HFF-Myc (cell line): Measurements from ENCODE around the gene NFKBIA.
"Not testable (repeated sequence)": the region's sequence is repeated elsewhere in the genome, so short reads cannot be mapped to it uniquely, and the experiment has no call there.

Experiments
- DNase-seq: peaks from one replicate; pipeline ENCODE4 v3.0.0-alpha.2; 2011; ENCODE audit warnings: low read depth; ENCODE audit errors: extremely low read depth
- H3K4me3 ChIP-seq: replicated peaks from 2 replicates; pipeline ENCODE4 v1.5.1; 2011; ENCODE audit warnings: low read depth, mild to moderate bottlenecking, control low read depth, low read length
- TF ChIP-seq, protein P1 (sequence below): IDR thresholded peaks from 2 replicates; pipeline ENCODE4 v1.5.1; 2012; ENCODE audit warnings: mild to moderate bottlenecking, low read depth, low read length, control low read depth; ENCODE audit errors: missing control alignments

Gene NFKBIA

DNA sequence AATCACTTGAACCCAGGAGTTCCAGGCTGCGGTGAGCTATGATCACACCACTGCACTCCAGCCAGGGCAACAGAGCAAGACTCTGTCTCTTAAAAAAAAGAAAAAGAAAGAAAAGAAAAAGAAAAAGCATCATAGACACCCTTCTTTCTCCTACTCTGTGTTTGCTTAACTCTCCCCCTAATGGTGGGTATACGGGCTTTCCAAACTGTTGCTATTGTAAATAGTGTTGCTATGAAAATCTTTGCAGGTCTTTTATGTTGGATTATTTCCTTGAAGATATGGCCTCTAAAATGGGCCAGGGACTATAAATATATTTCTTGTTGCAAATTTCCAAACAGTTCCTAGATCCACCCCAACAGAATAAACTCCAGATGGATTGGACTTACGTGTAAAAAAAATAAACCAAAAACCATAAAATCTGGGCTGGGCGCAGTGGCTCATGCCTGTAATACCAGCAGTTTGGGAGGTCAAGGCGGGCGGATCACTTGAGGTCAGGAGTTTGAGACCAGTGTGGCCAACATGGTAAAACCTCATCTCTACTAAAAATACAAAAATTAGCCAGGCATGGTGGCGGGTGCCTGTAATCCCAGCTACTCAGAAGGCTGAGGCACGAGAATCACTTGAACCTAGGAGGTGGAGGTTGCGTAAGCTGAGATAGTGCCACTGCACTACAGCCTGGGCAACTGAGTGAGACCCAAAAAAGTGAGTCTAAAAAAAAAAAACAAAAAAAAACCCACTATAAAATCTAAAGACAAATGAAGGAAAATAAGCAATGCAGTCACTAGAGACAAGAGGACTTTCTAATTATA is 25.9 kb downstream of the NFKBIA start:
- DNase-seq = no peak
- H3K4me3 ChIP-seq = no peak overlapping the region
- TF ChIP-seq, protein P1, sequence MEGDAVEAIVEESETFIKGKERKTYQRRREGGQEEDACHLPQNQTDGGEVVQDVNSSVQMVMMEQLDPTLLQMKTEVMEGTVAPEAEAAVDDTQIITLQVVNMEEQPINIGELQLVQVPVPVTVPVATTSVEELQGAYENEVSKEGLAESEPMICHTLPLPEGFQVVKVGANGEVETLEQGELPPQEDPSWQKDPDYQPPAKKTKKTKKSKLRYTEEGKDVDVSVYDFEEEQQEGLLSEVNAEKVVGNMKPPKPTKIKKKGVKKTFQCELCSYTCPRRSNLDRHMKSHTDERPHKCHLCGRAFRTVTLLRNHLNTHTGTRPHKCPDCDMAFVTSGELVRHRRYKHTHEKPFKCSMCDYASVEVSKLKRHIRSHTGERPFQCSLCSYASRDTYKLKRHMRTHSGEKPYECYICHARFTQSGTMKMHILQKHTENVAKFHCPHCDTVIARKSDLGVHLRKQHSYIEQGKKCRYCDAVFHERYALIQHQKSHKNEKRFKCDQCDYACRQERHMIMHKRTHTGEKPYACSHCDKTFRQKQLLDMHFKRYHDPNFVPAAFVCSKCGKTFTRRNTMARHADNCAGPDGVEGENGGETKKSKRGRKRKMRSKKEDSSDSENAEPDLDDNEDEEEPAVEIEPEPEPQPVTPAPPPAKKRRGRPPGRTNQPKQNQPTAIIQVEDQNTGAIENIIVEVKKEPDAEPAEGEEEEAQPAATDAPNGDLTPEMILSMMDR = no peak

- no peak for DNase-seq
- TF ChIP-seq, protein P1 = no peak
- H3K4me3 ChIP-seq = no peak overlapping the region
Observed at GRCh38 chr14:35375558-35376025, 29.0 kb downstream of the NFKBIA start.

- no peak overlapping the region for H3K4me3 ChIP-seq
- TF ChIP-seq, protein P1 = no peak
- DNase-seq = no peak
Observed at GRCh38 chr14:35374263-35374712, 30.3 kb downstream of the NFKBIA start.

DNA sequence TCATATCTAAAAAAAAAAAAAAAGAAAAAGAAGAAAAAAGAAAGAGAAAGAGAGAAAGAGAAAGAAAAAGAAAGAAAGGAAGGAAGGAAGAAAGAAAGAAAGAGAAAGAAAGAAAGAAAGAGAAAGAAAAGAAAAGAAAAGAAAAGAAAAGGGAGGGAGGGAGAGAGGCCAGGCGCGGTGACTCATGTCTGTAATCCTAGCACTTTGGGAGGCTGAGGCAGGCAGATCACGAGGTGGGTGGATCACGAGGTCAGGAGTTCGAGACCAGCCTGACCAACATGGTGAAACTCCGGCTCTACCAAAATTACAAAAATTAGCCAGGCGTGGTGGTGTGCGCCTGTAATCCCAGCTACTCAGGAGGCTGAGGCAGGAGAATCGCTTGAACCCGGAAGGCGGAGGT is 31.3 kb downstream of the NFKBIA start:
- not testable (repeated sequence) for DNase-seq, H3K4me3 ChIP-seq

GRCh38 chr14:35370969-35371368 is 33.6 kb downstream of the NFKBIA start:
- no peak overlapping the region for H3K4me3 ChIP-seq
- TF ChIP-seq, protein P1 = no peak
- no peak for DNase-seq

- H3K4me3 ChIP-seq = no peak overlapping the region
- no peak for DNase-seq
- TF ChIP-seq, protein P1 = no peak
Observed at GRCh38 chr14:35369701-35370191, 34.8 kb downstream of the NFKBIA start.

DNA sequence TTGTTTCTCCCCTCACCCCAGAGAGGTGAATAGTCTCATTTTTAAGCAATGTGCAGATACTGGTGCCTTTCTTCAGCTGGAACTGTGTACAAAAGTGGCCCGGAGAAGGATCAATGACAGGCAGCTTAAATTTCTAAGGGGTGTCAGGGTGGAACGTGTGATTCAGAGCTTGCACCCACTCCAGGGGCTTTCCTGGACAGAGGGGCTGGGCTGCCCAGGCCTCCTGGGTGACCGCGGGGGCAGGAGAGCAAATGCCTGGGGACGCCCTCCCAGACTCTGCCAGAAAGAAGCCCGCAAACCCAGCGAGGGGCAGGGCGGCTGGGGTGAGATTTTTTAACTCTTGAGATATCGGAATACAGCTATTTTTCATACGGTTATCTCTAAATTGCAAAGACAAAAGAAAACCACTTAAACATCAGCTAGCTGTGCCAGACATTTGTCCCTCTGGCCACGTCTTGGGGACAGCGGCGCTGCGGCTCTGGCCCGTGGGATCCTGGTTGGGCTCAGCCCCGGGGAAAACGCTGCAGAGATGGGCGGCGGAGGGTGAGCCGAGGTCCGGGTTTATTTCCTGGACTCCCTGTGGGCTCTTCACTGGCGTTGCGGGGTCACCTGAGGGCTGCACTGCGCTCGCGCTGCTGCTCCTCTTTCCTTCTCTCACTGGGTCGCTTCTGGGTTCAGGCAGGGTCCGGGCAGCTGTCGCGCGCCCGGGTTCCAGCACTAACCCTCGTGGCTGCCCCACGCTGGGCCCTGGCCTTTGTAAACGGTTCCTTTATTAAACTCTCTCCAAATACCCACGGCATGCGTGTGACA is 35.8 kb downstream of the NFKBIA start:
- DNase-seq = no peak
- H3K4me3 ChIP-seq = no peak overlapping the region
- TF ChIP-seq, protein P1 = no peak
